Neutrophil (primary cell): ENCODE results near the gene UBE2A.

Experiments
- H3K27ac ChIP-seq: fragments of 200-600 bp; sonication (generic); 2 replicates; pipeline ENCODE4 v1.5.1; 2016; ENCODE audit warnings: mild to moderate bottlenecking, moderate library complexity
- H3K27me3 ChIP-seq: fragments of 200-600 bp; sonication (generic); 2 replicates; pipeline ENCODE4 v1.6.0; 2016; ENCODE audit warnings: mild to moderate bottlenecking
- H3K36me3 ChIP-seq: fragments of 200-600 bp; sonication (generic); 2 replicates; pipeline ENCODE4 v1.5.1; 2017
- H3K4me1 ChIP-seq, 2 experiments: fragments of 200-600 bp in 1 of 2; sonication (generic) in 1 of 2; 1 replicate in 1 of 2; 2 replicates in 1 of 2; pipeline versions ENCODE4 v1.5.1 to v1.6.1; 2013 to 2016; ENCODE audit warnings: low read depth in 1 of 2, low read length in 1 of 2, mild to moderate bottlenecking in 1 of 2, moderate library complexity in 1 of 2; ENCODE audit not compliant: control insufficient read depth in 1 of 2, insufficient read depth in 1 of 2
- H3K4me3 ChIP-seq, 2 experiments: fragments of 200-600 bp in 1 of 2; sonication (generic) in 1 of 2; 1 replicate in 1 of 2; 2 replicates in 1 of 2; pipeline ENCODE4 v1.5.1; 2013 to 2016; ENCODE audit warnings: low read depth in 1 of 2, low read length in 1 of 2, mild to moderate bottlenecking in 1 of 2, moderate library complexity in 1 of 2
- H3K9me3 ChIP-seq: fragments of 200-600 bp; sonication (generic); 2 replicates; pipeline ENCODE4 v1.5.1; 2016
- CTCF ChIP-seq: fragments of 200-600 bp; sonication (generic); IDR thresholded peaks from 2 replicates; pipeline ENCODE4 v1.5.1; 2016; ENCODE audit warnings: antibody characterized with exemption

UBE2A gene

GRCh38 chrX:119617517-119618164, 43.3 kb downstream of the UBE2A start:
- no peaks in the 10 kb centered on the region for H3K9me3 ChIP-seq
- H3K27ac ChIP-seq: peak overlapping the region; percentile 80
- TF ChIP-seq CTCF: no peak
- H3K36me3 ChIP-seq: no peaks in the 10 kb centered on the region
- peak overlapping the region; percentile 40 to 44 for H3K4me3 ChIP-seq
- peaks cover 20 to 32% of the 10 kb centered on the region in 2 experiments for H3K4me1 ChIP-seq
- H3K27me3 ChIP-seq: no peaks in the 10 kb centered on the region

DNA sequence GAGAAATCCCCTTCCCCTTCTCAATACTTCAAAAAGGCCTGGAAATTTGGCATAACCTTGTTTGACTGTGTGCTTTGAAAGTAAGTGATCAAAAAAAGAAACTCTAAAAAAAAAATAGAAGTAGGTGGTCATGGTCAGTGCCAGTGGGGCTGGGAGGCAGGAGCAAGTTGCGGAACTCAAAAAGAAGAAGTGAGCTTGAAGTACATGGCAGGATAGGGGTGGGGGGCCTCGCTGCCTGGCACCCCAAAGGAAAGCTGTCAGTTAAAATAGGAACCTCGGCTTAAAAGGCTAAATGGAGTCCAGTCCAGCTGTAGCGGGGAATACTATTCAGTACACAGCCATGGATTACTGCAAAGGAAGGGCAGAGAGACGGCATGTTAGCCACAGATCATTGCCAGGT, 44.1 kb downstream of the UBE2A start:
- Histone ChIP-seq H3K27me3 (no peaks in the 10 kb centered on the region), H3K4me3 (peak overlapping the region; percentile 40 to 44), H3K9me3 (no peaks in the 10 kb centered on the region), H3K36me3 (no peaks in the 10 kb centered on the region), H3K27ac (peak overlapping the region; percentile 80), H3K4me1 (peaks cover 20 to 32% of the 10 kb centered on the region in 2 experiments)
- no peak for TF ChIP-seq CTCF

DNA sequence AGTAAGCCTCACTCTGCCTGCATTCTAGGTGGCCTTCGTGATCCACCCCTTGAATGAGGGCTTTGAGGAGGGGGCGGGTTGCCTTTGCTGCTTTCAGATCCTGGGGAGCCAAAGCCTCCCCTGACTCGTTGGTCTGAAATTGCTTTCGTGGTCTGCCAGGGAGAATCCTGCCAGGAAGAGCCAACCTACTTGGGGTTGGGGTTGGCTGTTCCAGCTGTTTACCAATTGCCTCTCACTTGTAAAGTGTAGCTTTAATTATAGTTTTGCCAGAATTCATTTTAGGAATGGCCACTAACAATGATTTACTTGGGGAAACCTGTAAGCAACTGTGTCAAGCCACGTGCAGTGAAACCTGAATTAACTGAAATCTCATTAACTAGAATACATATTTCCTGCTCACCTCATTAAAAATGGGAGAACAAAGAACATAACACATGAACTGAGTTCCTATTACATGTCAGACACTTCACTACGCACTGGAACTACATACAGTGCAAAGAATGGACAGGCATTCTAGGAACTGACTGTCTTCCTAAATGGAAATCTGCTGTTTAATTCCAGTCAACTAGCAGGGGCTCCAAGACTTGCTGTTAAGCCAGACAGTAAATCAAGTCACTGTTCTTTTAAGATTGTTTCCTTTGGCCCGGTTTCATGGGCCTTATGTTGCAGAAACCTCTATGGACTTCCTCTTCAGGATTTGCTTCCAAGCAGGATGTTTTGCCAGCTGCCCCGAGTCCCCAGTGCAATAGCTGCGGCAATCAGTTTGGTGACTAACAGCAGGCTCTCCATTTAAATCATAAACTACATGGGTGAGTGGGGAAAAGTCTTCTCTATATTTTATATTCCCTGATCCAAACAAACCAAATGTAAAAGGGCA, 48.2 kb downstream of the UBE2A start:
- H3K36me3 ChIP-seq: no peaks in the 10 kb centered on the region
- H3K9me3 ChIP-seq: no peaks in the 10 kb centered on the region
- H3K4me1 ChIP-seq: peaks cover 23 to 40% of the 10 kb centered on the region in 2 experiments
- no peak overlapping the region for H3K27ac ChIP-seq
- H3K27me3 ChIP-seq: no peaks in the 10 kb centered on the region
- TF ChIP-seq CTCF: no peak
- H3K4me3 ChIP-seq: no peak overlapping the region

DNA sequence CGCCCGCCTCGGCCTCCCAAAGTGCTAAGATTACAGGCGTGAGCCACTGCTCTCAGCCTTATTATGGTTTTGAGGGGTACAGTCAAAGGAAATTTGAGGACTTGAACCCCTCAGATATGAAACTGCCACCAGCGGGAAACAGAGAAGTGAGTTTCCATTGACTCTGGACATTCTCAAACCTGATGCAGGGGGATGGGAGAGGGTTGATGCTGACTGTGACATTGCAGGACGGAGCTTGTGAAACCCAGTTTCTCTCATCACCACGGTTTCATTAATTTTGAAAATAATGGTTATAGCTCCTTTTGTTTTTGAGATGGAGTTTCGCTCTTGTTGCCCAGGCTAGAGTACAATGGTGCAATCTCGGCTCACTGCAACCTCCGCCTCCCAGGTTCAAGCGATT, 50.1 kb downstream of the UBE2A start:
- Histone ChIP-seq H3K9me3 (no peaks in the 10 kb centered on the region), H3K4me1 (peaks cover 11 to 21% of the 10 kb centered on the region in 2 experiments), H3K36me3 (peaks cover 6% of the 10 kb centered on the region), H3K27ac (no peak overlapping the region), H3K27me3 (no peaks in the 10 kb centered on the region), H3K4me3 (no peak overlapping the region)
- TF ChIP-seq CTCF: no peak

DNA sequence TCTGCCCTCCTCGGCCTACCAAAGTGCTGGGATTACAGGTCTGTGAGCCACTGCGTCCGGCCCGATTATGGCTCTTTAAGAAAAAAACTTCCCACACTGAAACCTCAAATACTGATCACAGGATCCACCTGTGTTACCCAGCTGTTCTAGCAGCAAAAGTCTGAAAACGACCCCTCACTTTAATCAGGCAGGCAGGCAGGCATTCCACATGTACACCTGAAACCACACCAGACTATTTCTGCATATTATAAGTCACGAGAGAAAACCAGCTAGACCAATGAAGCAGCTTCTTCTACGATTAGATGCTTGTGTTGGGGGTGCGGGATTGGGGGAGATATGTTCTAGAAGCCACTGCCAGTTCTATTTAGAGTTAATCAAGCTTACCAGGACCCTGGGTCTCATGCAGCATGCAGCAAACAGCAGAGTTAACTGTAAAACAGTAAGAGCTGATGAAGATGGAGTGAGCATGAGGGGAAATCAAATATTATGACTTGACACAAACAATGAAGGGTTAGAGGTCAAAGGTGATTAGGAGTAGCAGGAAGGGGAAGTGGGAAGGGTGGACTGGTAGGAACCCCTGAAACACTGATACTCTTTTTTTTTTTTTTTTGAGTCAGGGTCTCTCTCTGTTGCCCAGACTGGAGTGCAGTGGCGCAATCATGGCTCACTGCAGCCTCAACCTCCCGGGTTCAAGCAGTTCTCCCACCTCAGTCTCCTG, 50.7 kb downstream of the UBE2A start:
- Histone ChIP-seq H3K4me3 (no peak overlapping the region), H3K4me1 (peaks cover 8 to 15% of the 10 kb centered on the region in 2 experiments), H3K27ac (peak overlapping the region; percentile 61), H3K9me3 (no peaks in the 10 kb centered on the region), H3K36me3 (peaks cover 12% of the 10 kb centered on the region), H3K27me3 (no peaks in the 10 kb centered on the region)
- TF ChIP-seq CTCF: no peak
